Measurements from ENCODE around the gene DNMBP.

DNA sequence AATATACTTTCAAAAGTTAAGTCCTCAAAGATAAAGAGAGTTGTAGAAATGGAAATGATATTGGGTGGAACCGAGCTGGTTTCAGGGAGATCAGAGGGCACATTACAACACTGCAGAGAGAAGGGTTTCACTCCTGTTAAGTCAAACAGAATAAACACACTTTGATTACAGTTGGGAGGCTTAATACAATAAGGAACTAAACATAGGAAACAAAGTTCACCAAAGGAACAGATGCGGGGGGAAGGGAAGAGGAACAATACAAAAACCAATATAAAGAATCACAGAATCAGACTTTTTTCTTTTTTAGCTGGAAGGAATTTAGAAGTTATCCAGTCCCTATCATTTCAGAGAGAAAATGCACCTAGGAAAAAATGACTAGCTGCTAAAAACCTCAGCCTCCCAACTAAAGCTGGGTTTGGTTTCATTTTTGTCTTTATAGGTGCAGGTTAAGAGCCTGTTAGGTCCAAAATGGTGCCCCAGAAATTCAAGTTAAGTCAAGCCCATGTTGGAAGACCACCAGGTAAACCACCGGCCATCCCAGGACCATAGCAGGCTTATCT, 81.9 kb downstream of the DNMBP start:
- TF ChIP-seq CTCF (IDR thresholded peaks at IDR 0.05) (no peak), POLR2AphosphoS5 (IDR thresholded peaks at IDR 0.05) (no peak)
